GM21528 (cell line): Measurements from ENCODE around the gene MAST4.
A peak's percentile ranks its signal among the peaks of the same experiment; 100 is the strongest.

Source experiments
- ATAC-seq: cut with Tn5 transposase; IDR thresholded peaks from one replicate; pipeline ENCODE4 v1.9.1; 2021; ENCODE audit warnings: mild to moderate bottlenecking, moderate library complexity; ENCODE audit not compliant: unreplicated experiment, low FRiP score

The MAST4 gene

DNA sequence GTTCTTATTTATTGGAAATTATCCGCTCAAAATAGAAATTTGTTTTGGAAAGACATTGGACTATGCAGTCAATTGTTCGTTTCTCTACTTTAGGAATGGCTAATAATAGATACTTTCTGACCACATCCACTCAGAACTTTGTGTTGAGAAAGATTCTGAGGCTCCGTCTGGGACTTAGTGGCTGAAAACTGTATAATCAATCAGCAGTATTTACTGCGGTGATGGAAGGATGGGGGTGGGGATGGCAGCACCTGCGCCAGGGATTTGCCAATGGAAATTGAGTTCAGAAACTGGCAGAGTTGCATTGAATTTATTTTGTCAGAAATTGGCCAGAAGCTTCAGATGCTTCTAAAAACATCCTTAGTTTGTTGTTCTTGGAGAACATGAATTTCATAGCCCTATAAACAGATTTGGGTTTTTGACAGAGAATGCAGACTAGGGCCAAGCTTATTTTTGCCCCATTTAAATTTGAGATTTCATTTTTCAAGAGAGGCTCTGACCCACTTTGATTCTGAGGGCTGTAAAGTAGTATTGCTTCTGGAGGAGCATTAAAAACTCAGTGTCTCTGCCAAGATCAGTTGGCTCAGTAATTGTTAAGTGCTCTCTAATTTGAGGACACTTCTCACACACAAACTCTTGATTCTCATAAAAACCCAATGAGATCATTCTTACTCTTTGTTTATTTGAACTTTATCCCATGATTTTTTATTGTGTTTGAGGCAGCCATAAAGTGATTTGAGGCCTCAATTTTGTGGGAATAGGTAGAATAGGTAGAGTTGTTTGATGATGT lies 385.3 kb downstream of the MAST4 start:
- no peak for ATAC-seq

DNA sequence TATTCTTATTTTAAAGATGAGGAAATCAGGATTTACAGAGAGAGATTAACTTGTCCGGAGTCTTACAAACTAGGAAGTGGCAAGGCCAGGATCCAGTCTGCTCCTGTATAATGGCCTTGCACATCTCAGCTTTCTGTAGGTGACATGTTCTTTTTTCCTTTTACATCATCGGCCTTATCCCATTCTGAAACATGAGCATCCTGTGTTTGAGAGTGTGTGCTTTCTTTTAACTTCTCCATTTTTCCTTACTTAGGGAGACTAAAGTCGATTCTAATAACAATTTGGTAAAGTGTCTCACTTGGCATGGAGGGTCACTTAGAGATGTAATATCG lies 385.8 kb downstream of the MAST4 start:
- no peak for ATAC-seq

- ATAC-seq: no peak
These were observed 386.3 kb downstream of the MAST4 start for GRCh38 chr5:66982470-66982869.

DNA sequence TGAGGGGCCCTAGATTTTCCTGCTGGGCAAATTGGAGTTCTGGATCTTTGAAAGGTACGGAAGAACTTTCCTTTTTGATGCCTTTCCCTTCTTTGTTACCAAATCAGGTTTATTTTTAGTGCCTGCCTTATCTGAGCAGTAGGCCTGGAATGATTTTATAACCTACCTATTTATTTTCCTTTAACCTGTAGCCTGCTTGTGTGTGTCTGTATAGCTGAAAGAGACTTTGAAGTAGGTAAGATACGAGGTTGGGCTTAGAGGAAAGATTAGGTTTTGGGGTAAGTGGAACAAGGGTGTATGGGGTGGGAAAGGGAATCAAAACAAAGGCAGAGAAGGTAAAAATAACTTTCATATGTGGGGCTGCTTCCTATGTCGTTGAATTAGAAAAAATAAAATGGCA lies 389.2 kb downstream of the MAST4 start:
- no peak for ATAC-seq

- ATAC-seq: no peak
These were observed 389.8 kb downstream of the MAST4 start for GRCh38 chr5:66986009-66986408.

- no peak for ATAC-seq
These were observed 390.3 kb downstream of the MAST4 start for GRCh38 chr5:66986534-66986933.

GRCh38 chr5:66987126-66987525 lies 390.9 kb downstream of the MAST4 start:
- no peak for ATAC-seq

GRCh38 chr5:66987540-66987939 lies 391.3 kb downstream of the MAST4 start:
- no peak for ATAC-seq

DNA sequence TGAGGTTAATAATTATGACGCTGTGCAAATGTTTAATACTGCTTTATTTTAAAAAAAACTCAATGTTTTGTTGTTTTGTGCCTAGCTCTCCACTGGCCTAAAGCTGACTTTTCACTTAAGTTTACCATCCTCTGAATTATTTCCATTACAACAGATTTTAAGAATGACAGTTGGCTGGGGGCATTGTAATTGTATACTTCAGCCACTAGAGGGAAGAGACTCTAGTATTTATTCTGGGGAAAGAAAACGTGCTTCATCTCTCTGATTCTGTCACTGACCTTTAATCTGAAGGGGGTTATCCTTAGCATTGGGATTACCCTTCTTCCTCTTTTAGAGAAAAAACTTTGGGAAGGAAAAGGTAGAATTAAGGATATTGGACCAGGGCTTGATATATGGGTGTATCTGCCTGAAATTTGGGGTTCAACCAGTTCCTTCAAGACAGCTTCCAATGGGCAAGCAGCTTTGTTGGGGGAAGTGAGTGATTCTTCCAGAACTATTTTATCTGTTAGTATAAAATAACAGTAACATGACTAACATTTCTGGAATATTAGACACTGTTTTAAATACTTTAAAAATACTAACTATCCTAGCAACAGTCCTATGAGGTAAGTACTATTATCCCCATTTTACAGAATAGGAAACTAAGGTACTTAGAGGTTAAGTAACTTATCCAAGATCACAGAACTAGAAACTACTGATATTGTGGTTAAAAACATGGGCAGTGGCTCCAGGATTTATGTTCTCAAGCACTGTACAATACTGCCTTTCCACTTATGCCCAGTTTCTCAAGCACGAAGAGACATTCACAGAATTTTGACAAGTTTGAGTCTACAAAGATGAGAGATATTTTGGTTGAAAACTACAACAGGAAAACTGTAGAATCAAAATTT lies 392.0 kb downstream of the MAST4 start:
- peak; percentile 74 for ATAC-seq

GRCh38 chr5:66989286-66989685 lies 393.1 kb downstream of the MAST4 start:
- ATAC-seq: no peak

- ATAC-seq: no peak
These were observed 393.6 kb downstream of the MAST4 start for GRCh38 chr5:66989781-66990180.

DNA sequence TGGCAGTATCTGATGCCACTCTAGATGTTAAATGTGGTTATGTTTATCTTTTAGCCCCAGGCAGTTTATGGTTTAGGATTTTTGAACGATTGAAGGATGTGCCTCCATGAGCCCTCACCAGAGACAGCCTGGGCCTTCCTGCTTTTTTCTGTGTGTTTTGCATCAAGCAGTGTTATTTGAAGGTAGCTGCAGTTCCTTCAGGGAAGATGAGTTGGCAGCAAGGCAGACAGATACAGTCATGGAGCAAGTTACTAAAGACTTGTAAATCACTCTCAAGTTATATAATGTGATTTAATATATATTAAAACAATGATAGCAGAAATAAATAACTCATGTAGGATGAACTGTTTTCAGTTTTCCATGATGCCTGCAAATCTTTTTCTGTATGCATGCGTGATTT lies 395.6 kb downstream of the MAST4 start:
- ATAC-seq: no peak

- ATAC-seq: no peak
These were observed 396.4 kb downstream of the MAST4 start for GRCh38 chr5:66992547-66992946.

- ATAC-seq: no peak
These were observed 397.3 kb downstream of the MAST4 start for GRCh38 chr5:66993448-66993847.

- ATAC-seq: no peak
These were observed 397.7 kb downstream of the MAST4 start for GRCh38 chr5:66993882-66994281.

DNA sequence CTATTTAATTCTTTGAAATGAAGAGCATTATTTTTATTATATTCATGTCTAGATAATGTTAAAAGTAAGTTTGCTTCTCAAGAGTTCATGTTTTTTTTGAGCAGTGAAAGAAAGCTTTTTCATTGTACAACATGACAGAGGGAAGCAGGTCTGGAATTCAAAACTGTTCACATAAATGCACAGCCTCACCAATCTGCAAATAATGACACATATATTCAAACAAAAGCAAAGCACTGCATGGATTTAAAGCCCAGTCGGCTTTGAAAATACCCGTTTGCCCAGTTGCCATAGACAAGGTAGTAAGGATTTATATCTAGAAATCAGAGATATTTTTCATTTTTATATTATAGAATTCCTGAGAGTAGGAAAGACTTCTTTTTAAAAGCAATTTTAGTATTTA lies 398.6 kb downstream of the MAST4 start:
- ATAC-seq: no peak

- ATAC-seq: no peak
These were observed 404.7 kb downstream of the MAST4 start for GRCh38 chr5:67000794-67001475.

GRCh38 chr5:67002832-67003684 lies 406.9 kb downstream of the MAST4 start:
- no peak for ATAC-seq

GRCh38 chr5:67003685-67003934 lies 407.4 kb downstream of the MAST4 start:
- ATAC-seq: no peak

- ATAC-seq: peak; percentile 78
These were observed 407.9 kb downstream of the MAST4 start for GRCh38 chr5:67003935-67004729.
